AG04449 (cell line): Measurements from ENCODE around the gene XG.

ENCODE experiments used
- CTCF ChIA-PET: fragments of 350-600 bp; formaldehyde crosslinking; extraction: SDS; loops from one replicate; lab custom pipeline; 2021; ENCODE audit warnings: antibody characterized with exemption; lab: Yijun Ruan, JAX
- POLR2A ChIA-PET: fragments of 400-600, 350-600 bp; formaldehyde crosslinking; extraction: SDS; loops from one replicate; lab custom pipeline; 2020; ENCODE audit warnings: antibody characterized with exemption, inconsistent platforms; lab: Yijun Ruan, JAX
- DNase-seq: peaks from one replicate; pipeline ENCODE4 v3.0.0-alpha.2; 2010; ENCODE audit warnings: low read depth, low spot score
- H3K4me3 ChIP-seq: 2 replicates; pipeline ENCODE4 v1.5.1; 2011; ENCODE audit warnings: low read depth, mild to moderate bottlenecking, control low read depth, low read length
- TF ChIP-seq, protein P1 (sequence below): IDR thresholded peaks from one replicate; pipeline ENCODE4 v1.5.1; 2011; ENCODE audit warnings: mild to moderate bottlenecking, moderate library complexity, low read length, control low read depth, inconsistent platforms; ENCODE audit not compliant: insufficient read depth; ENCODE audit errors: missing control alignments

XG gene

GRCh38 chrX:2819345-2820135 is 67.7 kb downstream of the XG start:
- H3K4me3 ChIP-seq, result no peak overlapping the region
- ChIA-PET POLR2A (no interaction called here), CTCF (interaction anchor here (1.0 to 2.0 kb wide), 3 partner anchors 9 to 15 kb away, joined by 3 to 5 read pairs (median 5); no protein-coding TSS in a partner anchor)
- no peak for DNase-seq
- TF ChIP-seq, protein P1, sequence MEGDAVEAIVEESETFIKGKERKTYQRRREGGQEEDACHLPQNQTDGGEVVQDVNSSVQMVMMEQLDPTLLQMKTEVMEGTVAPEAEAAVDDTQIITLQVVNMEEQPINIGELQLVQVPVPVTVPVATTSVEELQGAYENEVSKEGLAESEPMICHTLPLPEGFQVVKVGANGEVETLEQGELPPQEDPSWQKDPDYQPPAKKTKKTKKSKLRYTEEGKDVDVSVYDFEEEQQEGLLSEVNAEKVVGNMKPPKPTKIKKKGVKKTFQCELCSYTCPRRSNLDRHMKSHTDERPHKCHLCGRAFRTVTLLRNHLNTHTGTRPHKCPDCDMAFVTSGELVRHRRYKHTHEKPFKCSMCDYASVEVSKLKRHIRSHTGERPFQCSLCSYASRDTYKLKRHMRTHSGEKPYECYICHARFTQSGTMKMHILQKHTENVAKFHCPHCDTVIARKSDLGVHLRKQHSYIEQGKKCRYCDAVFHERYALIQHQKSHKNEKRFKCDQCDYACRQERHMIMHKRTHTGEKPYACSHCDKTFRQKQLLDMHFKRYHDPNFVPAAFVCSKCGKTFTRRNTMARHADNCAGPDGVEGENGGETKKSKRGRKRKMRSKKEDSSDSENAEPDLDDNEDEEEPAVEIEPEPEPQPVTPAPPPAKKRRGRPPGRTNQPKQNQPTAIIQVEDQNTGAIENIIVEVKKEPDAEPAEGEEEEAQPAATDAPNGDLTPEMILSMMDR, result peak; percentile 21

GRCh38 chrX:2820136-2820771 is 68.4 kb downstream of the XG start:
- no peak for DNase-seq
- TF ChIP-seq, protein P1, result no peak
- ChIA-PET POLR2A (no interaction called here), CTCF (interaction anchor here (1.0 to 2.0 kb wide), 4 partner anchors 9 to 17 kb away, joined by 3 to 5 read pairs (median 4); no protein-coding TSS in a partner anchor)
- H3K4me3 ChIP-seq, result no peak overlapping the region

DNA sequence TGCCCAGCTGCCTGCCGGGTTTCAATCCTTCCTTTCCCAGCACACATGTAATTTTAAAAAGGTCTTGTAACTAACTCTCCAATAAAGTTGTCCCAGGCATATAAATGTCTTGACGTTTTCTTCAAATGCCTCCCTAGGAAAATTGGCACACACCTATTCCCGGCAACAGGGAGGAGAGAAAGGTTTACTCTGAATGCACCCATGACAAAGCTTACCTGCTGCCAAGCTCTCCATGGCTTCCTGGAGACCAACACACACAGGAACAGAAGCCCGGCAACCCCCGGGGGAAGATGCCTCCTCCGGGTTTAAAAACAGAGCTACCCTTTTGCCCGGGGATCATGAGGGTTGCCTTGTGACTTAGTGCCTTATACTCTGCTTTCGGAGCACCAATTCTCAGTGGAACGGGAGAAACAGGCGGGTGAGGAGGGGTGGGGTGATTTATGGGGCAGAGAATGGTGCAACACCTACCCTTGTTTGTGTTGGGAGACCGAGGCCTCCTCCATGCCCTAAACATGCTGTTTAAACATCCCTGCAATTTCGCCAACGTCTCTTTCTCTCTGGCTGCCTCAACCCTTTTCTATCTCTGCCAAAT is 72.1 kb downstream of the XG start:
- CTCF ChIA-PET, result interaction anchor here (1.5 kb wide), 1 partner anchor 9 kb away, joined by 5 read pairs; no protein-coding TSS in a partner anchor
- POLR2A ChIA-PET, result no interaction called here
- H3K4me3 ChIP-seq, result no peak overlapping the region
- TF ChIP-seq, protein P1, result no peak
- no peak for DNase-seq

DNA sequence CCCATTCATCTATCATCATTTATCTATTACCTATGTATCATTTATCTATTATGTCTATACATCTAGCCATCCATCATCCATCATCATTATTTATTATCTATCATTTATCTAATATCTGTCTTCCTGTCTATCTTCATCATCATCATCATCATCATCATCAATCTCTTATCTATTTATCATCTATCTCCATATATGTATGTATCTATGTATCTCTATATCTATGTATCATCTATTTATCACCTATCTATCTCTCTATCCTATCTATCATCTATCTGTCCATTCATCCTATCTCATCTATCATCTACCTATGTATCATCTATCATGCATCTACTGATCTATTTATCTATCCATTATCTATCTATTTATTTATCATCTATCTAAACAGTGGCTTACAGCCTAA is 73.0 kb downstream of the XG start:
- CTCF ChIA-PET, result no interaction called here
- POLR2A ChIA-PET, result no interaction called here
- no peak overlapping the region for H3K4me3 ChIP-seq
- TF ChIP-seq, protein P1, result no peak
- no peak for DNase-seq

- no peak for DNase-seq
- H3K4me3 ChIP-seq, result peak within 1 kb of the TSS; percentile 56
- TF ChIP-seq, protein P1, result no peak
- ChIA-PET POLR2A (no interaction called here), CTCF (no interaction called here)
Observed at GRCh38 chrX:2828344-2828958, 76.6 kb downstream of the XG start, which contains the start of gene GYG2. Gene GYG2, plus strand, starts transcription at chrX:2828930. Its CDS starts 1,259 bp downstream, at chrX:2830189.
